Neural cell (in vitro differentiated cells): ENCODE data around the gene NEURL1.

Experiments
- EP300 ChIP-seq: fragments of 450-650 bp; conservative IDR thresholded peaks from 2 replicates; pipeline ENCODE4 v1.6.1; 2014; ENCODE audit warnings: antibody characterized with exemption, mild to moderate bottlenecking, moderate library complexity; ENCODE audit not compliant: poor library complexity, severe bottlenecking
- POLR2AphosphoS5 ChIP-seq: IDR thresholded peaks from 2 replicates; pipeline ENCODE4 v1.6.1; 2012
- TF ChIP-seq, protein P1 (sequence below): fragments of 450-650 bp; IDR thresholded peaks from 2 replicates; pipeline ENCODE4 v1.5.1; 2014; ENCODE audit warnings: antibody characterized with exemption, mild to moderate bottlenecking, moderate library complexity; ENCODE audit not compliant: poor library complexity, severe bottlenecking

DNA sequence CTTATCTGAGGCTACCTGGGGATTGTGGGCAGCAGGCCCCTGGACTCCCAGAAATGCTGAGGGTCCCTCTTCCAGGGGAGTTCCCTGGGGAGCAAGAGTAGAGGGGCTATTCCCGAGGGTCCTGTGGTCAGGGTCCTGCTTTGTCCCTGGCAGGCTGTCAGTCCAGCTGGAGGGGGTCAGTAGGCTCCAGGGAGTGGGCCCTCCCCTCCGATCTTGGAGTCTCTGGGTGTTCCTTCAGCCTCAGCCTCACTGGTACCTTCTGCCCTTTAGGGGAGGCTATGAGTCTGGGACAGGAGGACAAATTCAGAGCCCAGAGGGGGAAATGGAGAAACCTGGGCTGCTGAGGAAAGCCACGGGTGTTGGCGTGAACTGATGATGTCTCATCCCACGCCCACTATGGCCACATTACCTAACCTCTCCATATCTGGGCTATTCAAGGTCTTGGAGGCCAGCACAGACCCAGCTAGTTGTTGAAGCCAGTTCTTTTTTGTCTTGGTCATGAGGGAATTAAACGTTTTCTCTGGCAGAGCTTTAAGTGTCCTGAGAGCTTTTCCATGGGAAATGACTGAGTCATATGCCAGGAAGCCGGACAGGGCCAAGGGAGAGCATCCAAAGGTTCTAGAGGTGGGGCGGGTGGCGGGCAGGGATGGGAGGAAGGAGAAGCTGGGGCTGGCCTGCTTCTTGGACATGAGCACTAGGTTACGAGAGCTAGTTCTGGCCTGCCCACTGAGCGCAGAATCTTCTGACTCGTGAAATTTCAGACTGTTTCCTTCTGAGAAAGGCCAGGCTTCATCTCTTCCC is 47.5 kb upstream of the NEURL1 start:
- TF ChIP-seq, protein P1, sequence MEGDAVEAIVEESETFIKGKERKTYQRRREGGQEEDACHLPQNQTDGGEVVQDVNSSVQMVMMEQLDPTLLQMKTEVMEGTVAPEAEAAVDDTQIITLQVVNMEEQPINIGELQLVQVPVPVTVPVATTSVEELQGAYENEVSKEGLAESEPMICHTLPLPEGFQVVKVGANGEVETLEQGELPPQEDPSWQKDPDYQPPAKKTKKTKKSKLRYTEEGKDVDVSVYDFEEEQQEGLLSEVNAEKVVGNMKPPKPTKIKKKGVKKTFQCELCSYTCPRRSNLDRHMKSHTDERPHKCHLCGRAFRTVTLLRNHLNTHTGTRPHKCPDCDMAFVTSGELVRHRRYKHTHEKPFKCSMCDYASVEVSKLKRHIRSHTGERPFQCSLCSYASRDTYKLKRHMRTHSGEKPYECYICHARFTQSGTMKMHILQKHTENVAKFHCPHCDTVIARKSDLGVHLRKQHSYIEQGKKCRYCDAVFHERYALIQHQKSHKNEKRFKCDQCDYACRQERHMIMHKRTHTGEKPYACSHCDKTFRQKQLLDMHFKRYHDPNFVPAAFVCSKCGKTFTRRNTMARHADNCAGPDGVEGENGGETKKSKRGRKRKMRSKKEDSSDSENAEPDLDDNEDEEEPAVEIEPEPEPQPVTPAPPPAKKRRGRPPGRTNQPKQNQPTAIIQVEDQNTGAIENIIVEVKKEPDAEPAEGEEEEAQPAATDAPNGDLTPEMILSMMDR, result no peak
- TF ChIP-seq POLR2AphosphoS5, result no peak
- no peak for TF ChIP-seq EP300
